Measurements from ENCODE around the gene CDKN2B-AS1. TPM values are rescaled to one million over a fixed set of nuclear protein-coding genes. Genes with fewer than 3 reads are reported as not detected.
A peak's percentile ranks its signal among the peaks of the same experiment; 100 is the strongest.

CDKN2B-AS1 gene
- total and polyA plus RNA-seq, 5 donors from 2014 or later, result 0.36 to 1.1 (median 0.99) TPM; not detected in 2

DNA sequence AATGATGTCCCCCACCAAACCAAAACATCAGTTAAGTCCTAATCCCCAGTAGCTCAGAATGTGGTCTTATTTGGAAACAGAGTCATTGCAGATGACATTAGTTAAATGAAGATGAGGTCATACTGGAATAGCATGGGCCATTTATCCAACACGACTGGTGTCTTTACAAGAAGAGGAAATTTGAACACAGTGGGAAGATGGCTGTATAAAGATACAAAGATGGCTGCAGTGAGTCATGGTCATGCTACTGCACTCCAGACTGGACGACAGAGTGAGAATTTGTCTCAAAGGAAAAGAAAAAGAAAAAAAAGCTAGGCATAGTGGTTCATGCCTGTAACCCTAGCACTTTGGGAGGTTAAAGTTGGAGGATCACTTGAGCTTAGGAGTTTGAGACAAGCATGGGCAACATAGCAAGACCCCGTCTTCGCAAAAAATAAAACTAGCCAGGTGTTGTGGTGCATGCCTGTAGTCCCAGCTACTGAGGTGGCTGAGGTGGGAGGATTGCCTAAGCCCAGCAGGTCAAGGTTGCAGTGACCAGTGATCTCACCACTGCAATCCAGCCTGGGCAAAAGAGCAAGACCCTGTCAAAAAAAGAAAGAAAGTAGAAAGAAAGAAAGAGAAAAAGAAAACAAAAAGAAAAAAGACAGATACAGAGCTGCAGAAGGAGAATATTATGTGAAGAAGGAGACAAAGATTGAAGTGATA is 144.5 kb downstream of the CDKN2B-AS1 start:
- H3K27me3 ChIP-seq (ENCODE audit: control insufficient read depth, insufficient read depth, low read length), result peaks cover 4% of the 10 kb centered on the region
- ATAC-seq (ENCODE audit: low read depth in 2 of 2), result no peak
- H3K9me3 ChIP-seq (ENCODE audit: control insufficient read depth in 2 of 2, low read length in 2 of 2), result no peaks in the 10 kb centered on the region
- no peaks in the 10 kb centered on the region for H3K36me3 Mint-ChIP-seq
- DNase-seq, result no peak
- H3K4me1 ChIP-seq (ENCODE audit: control insufficient read depth, insufficient read depth, low read length, poor library complexity, severe bottlenecking), result no peaks in the 10 kb centered on the region
- no peak overlapping the region for H3K27ac ChIP-seq (ENCODE audit: insufficient read depth, low read length, poor library complexity, severe bottlenecking)
- H3K27me3 Mint-ChIP-seq, result peaks cover 48% of the 10 kb centered on the region
- H3K4me3 Mint-ChIP-seq, result no peak overlapping the region
- H3K36me3 ChIP-seq (ENCODE audit: control insufficient read depth, insufficient read depth, low read length), result no peaks in the 10 kb centered on the region
- no peak overlapping the region for H3K4me3 ChIP-seq (ENCODE audit: low read depth, low read length)
- peaks cover 0 to 2% (median 0%) of the 10 kb centered on the region in 7 donors for H3K9me3 Mint-ChIP-seq
- no peaks in the 10 kb centered on the region for H3K4me1 Mint-ChIP-seq
- H3K27ac Mint-ChIP-seq, result no peak overlapping the region

DNA sequence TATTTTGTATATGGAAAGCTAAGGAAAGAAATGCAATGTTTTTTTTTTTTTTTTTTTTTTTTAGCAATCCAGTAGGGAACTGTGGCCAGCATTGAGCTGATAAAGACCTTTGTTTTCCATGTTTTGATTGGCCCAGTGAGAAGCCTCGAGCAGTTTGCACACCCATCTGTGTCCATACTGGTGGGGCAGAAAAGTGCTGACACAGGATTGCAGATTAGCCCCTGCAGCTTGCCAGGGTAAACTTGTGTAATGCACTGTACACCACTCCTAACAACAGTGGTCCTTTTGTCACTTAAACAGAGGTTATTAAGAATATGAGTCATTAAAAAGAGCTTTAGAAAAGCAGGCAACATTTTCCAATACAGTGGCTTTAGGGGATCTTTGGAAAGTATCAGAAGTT is 147.3 kb downstream of the CDKN2B-AS1 start:
- Mint-ChIP-seq H3K9me3 (peaks cover 0 to 2% (median 0%) of the 10 kb centered on the region in 7 donors), H3K4me3 (no peak overlapping the region), H3K27ac (no peak overlapping the region), H3K36me3 (no peaks in the 10 kb centered on the region), H3K4me1 (peaks cover 0 to 5% (median 4%) of the 10 kb centered on the region in 4 donors), H3K27me3 (peaks cover 48% of the 10 kb centered on the region)
- H3K4me1 ChIP-seq (ENCODE audit: control insufficient read depth, insufficient read depth, low read length, poor library complexity, severe bottlenecking), result no peaks in the 10 kb centered on the region
- no peak overlapping the region for H3K27ac ChIP-seq (ENCODE audit: insufficient read depth, low read length, poor library complexity, severe bottlenecking)
- DNase-seq (no peak), ATAC-seq (ENCODE audit: low read depth in 2 of 2) (no peak)
- H3K4me3 ChIP-seq (ENCODE audit: low read depth, low read length), result no peak overlapping the region
- no peaks in the 10 kb centered on the region for H3K36me3 ChIP-seq (ENCODE audit: control insufficient read depth, insufficient read depth, low read length)
- peaks cover 7% of the 10 kb centered on the region for H3K27me3 ChIP-seq (ENCODE audit: control insufficient read depth, insufficient read depth, low read length)
- no peaks in the 10 kb centered on the region for H3K9me3 ChIP-seq (ENCODE audit: control insufficient read depth in 2 of 2, low read length in 2 of 2)

- Mint-ChIP-seq H3K27ac (no peak overlapping the region), H3K4me1 (peaks cover 2 to 8% (median 7%) of the 10 kb centered on the region in 4 donors), H3K9me3 (peaks cover 0 to 1% (median 0%) of the 10 kb centered on the region in 7 donors), H3K36me3 (no peaks in the 10 kb centered on the region), H3K4me3 (no peak overlapping the region), H3K27me3 (peaks cover 43% of the 10 kb centered on the region)
- Histone ChIP-seq H3K36me3 (ENCODE audit: control insufficient read depth, insufficient read depth, low read length) (no peaks in the 10 kb centered on the region), H3K27ac (ENCODE audit: insufficient read depth, low read length, poor library complexity, severe bottlenecking) (no peak overlapping the region), H3K9me3 (ENCODE audit: control insufficient read depth in 2 of 2, low read length in 2 of 2) (no peaks in the 10 kb centered on the region), H3K27me3 (ENCODE audit: control insufficient read depth, insufficient read depth, low read length) (peaks cover 7% of the 10 kb centered on the region), H3K4me1 (ENCODE audit: control insufficient read depth, insufficient read depth, low read length, poor library complexity, severe bottlenecking) (no peaks in the 10 kb centered on the region), H3K4me3 (ENCODE audit: low read depth, low read length) (no peak overlapping the region)
- no peak for ATAC-seq (ENCODE audit: low read depth in 2 of 2)
- DNase-seq, result no peak
Measured at GRCh38 chr9:22142671-22143070, 148.1 kb downstream of the CDKN2B-AS1 start.

DNA sequence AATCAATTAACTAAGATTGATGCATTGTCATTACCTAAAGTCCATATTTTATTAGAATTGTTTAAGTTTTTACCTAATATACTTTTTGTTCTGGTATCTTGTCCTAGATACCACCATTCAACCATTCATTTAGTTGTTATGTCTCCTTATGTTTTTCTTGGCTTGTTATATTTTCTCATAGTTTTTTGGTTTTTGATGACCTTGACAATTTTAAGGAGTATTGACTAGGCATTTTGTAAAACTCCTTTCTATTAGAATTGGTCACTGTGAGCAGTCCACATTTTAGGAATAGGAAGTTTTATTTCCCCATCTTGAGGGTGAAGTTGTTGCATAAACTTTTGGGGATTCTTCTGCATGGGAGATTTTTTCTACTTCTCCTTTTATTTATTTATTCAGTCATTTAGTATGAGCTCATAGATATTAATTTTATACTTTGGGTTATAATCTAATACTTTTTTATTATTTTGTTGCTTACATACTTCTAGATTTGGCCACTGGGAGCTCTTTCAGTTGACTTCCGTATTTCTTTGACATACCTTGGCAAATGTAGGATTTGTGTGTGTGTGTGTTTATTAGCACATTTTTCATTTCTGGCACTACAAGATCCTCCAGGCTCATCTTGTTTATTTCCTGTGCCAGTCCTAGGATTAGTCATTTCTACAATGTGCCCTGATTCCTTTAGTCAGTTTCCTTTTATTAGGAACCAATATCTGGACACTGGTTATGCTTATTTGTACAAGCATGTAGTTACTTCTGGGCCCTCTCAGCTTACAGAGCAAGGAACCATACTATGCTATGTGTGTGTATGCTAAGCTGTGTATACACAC is 149.4 kb downstream of the CDKN2B-AS1 start:
- no peak overlapping the region for H3K4me3 ChIP-seq (ENCODE audit: low read depth, low read length)
- H3K9me3 ChIP-seq (ENCODE audit: control insufficient read depth in 2 of 2, low read length in 2 of 2), result no peaks in the 10 kb centered on the region
- ATAC-seq (ENCODE audit: low read depth in 2 of 2), result no peak
- Mint-ChIP-seq H3K4me3 (no peak overlapping the region), H3K27me3 (peaks cover 46% of the 10 kb centered on the region), H3K4me1 (peaks cover 2 to 16% (median 11%) of the 10 kb centered on the region in 4 donors), H3K36me3 (no peaks in the 10 kb centered on the region), H3K27ac (no peak overlapping the region), H3K9me3 (peaks cover 0 to 2% (median 0%) of the 10 kb centered on the region in 7 donors)
- DNase-seq, result no peak
- H3K27me3 ChIP-seq (ENCODE audit: control insufficient read depth, insufficient read depth, low read length), result peaks cover 7% of the 10 kb centered on the region
- no peak overlapping the region for H3K27ac ChIP-seq (ENCODE audit: insufficient read depth, low read length, poor library complexity, severe bottlenecking)
- no peaks in the 10 kb centered on the region for H3K36me3 ChIP-seq (ENCODE audit: control insufficient read depth, insufficient read depth, low read length)
- H3K4me1 ChIP-seq (ENCODE audit: control insufficient read depth, insufficient read depth, low read length, poor library complexity, severe bottlenecking), result no peaks in the 10 kb centered on the region

DNA sequence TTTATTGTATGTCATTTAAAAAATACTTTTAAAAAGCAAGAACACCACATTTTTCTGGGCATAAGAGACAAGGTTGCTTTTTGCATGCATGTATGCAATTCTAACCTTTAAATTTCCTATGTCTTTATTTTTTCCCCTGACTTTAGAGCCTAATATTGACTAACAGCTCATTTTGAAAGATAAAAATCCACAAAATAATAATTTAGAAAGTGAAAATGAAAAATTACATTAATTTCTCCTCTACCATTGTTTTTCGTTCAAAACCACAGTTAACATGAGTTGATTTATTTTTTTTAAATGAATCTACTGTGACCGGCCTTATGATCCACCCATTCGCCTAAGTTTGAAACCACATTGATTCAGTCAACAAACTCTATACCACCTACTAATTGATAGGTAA is 152.0 kb downstream of the CDKN2B-AS1 start:
- no peaks in the 10 kb centered on the region for H3K36me3 ChIP-seq (ENCODE audit: control insufficient read depth, insufficient read depth, low read length)
- DNase-seq (peak in 1 of 3 donors; percentile 31), ATAC-seq (ENCODE audit: low read depth in 2 of 2) (no peak)
- peaks cover 34% of the 10 kb centered on the region for H3K27me3 Mint-ChIP-seq
- H3K27ac Mint-ChIP-seq, result no peak overlapping the region
- no peak overlapping the region for H3K4me3 ChIP-seq (ENCODE audit: low read depth, low read length)
- H3K36me3 Mint-ChIP-seq, result no peaks in the 10 kb centered on the region
- no peak overlapping the region for H3K27ac ChIP-seq (ENCODE audit: insufficient read depth, low read length, poor library complexity, severe bottlenecking)
- H3K9me3 ChIP-seq (ENCODE audit: control insufficient read depth in 2 of 2, low read length in 2 of 2), result no peaks in the 10 kb centered on the region
- H3K27me3 ChIP-seq (ENCODE audit: control insufficient read depth, insufficient read depth, low read length), result peaks cover 7% of the 10 kb centered on the region
- no peaks in the 10 kb centered on the region for H3K4me1 ChIP-seq (ENCODE audit: control insufficient read depth, insufficient read depth, low read length, poor library complexity, severe bottlenecking)
- H3K4me3 Mint-ChIP-seq, result no peak overlapping the region
- peaks cover 2 to 18% (median 12%) of the 10 kb centered on the region in 4 donors for H3K4me1 Mint-ChIP-seq
- H3K9me3 Mint-ChIP-seq, result peaks cover 0 to 3% (median 1%) of the 10 kb centered on the region in 7 donors

DNA sequence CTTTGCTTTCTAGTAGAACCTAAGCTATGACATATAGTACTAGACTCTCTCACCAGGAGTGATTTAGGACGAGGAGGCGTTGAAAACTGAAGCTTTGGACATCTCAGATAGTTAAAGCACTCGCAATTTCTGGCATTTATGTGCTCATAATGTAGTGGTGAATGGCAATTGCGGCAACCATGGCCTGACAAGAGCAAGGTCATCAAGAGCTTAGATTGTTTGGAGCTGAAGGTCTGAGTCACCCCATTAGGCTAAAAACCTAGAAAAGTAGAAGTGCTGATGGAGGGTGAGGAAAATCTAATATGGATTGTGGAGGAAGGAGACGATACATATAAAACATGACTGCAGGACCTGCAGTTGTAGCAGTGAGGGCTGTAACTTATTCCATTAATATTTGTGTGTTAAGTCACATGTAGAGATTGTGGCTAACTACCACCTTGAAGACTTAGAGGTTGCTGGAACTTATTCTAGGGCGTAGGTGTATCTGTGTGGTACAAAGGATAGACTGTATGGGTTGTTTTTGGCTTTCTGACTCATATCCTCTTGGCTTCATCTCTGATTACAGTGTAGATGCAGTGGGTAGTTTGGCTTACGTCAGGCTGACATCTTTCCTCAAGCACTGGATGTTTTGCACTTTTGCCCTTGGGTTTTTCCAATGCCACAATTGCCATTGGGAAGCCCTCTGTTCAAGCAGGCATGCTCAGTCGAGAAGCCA is 153.4 kb downstream of the CDKN2B-AS1 start:
- no peaks in the 10 kb centered on the region for H3K36me3 ChIP-seq (ENCODE audit: control insufficient read depth, insufficient read depth, low read length)
- peaks cover 2 to 18% (median 14%) of the 10 kb centered on the region in 4 donors for H3K4me1 Mint-ChIP-seq
- H3K4me1 ChIP-seq (ENCODE audit: control insufficient read depth, insufficient read depth, low read length, poor library complexity, severe bottlenecking), result no peaks in the 10 kb centered on the region
- H3K27me3 Mint-ChIP-seq, result peaks cover 33% of the 10 kb centered on the region
- peaks cover 7% of the 10 kb centered on the region for H3K27me3 ChIP-seq (ENCODE audit: control insufficient read depth, insufficient read depth, low read length)
- peaks cover 0 to 3% (median 1%) of the 10 kb centered on the region in 7 donors for H3K9me3 Mint-ChIP-seq
- H3K27ac Mint-ChIP-seq, result peak overlapping the region in 1 of 3 donors; percentile 15
- H3K36me3 Mint-ChIP-seq, result no peaks in the 10 kb centered on the region
- H3K27ac ChIP-seq (ENCODE audit: insufficient read depth, low read length, poor library complexity, severe bottlenecking), result no peak overlapping the region
- no peak overlapping the region for H3K4me3 ChIP-seq (ENCODE audit: low read depth, low read length)
- DNase-seq (peak in 2 of 3 donors; percentile 1 to 86), ATAC-seq (ENCODE audit: low read depth in 2 of 2) (peak; percentile 98 to 100)
- no peak overlapping the region for H3K4me3 Mint-ChIP-seq
- H3K9me3 ChIP-seq (ENCODE audit: control insufficient read depth in 2 of 2, low read length in 2 of 2), result no peaks in the 10 kb centered on the region

- H3K4me3 ChIP-seq (ENCODE audit: low read depth, low read length), result no peak overlapping the region
Measured at GRCh38 chr9:22148528-22148875, 153.9 kb downstream of the CDKN2B-AS1 start.

More at GRCh38 chr9:22148528-22148875, 153.9 kb downstream of the CDKN2B-AS1 start:
- Histone ChIP-seq H3K36me3 (ENCODE audit: control insufficient read depth, insufficient read depth, low read length) (no peaks in the 10 kb centered on the region), H3K4me1 (ENCODE audit: control insufficient read depth, insufficient read depth, low read length, poor library complexity, severe bottlenecking) (no peaks in the 10 kb centered on the region), H3K9me3 (ENCODE audit: control insufficient read depth in 2 of 2, low read length in 2 of 2) (no peaks in the 10 kb centered on the region), H3K27ac (ENCODE audit: insufficient read depth, low read length, poor library complexity, severe bottlenecking) (no peak overlapping the region), H3K27me3 (ENCODE audit: control insufficient read depth, insufficient read depth, low read length) (peaks cover 7% of the 10 kb centered on the region)
- no peak for ATAC-seq (ENCODE audit: low read depth in 2 of 2)
- no peak for DNase-seq
- H3K27me3 Mint-ChIP-seq, result peaks cover 33% of the 10 kb centered on the region
- peaks cover 0 to 3% (median 1%) of the 10 kb centered on the region in 7 donors for H3K9me3 Mint-ChIP-seq
- H3K4me3 Mint-ChIP-seq, result no peak overlapping the region
- H3K27ac Mint-ChIP-seq, result no peak overlapping the region
- no peaks in the 10 kb centered on the region for H3K36me3 Mint-ChIP-seq
- H3K4me1 Mint-ChIP-seq, result peaks cover 2 to 18% (median 15%) of the 10 kb centered on the region in 4 donors
